Breast epithelium (tissue), 4 donors: Measurements from ENCODE around the gene INSL3. TPM values are rescaled to one million over a fixed set of nuclear protein-coding genes. Genes with fewer than 3 reads are reported as not detected.
A peak's percentile ranks its signal among the peaks of the same experiment; 100 is the strongest.
"Not testable (repeated sequence)": the region's sequence is repeated elsewhere in the genome, so short reads cannot be mapped to it uniquely, and the experiment has no call there.

ENCODE experiments used
- DNase-seq, 2 donors: peaks; one replicate each; pipeline ENCODE4 v3.0.0-alpha.2; 2019; ENCODE audit warnings: low spot score in 2 of 2
- H3K27ac ChIP-seq, 2 donors: fragments of 200-600 bp; sonication (generic) in 1 of 2; one replicate each; pipeline ENCODE4 v1.5.1; 2016 to 2019; ENCODE audit warnings: mild to moderate bottlenecking in 1 of 2
- H3K27me3 ChIP-seq, 2 donors: fragments of 200-600 bp; sonication (generic) in 1 of 2; one replicate each; pipeline versions ENCODE4 v1.5.1 to v1.6.0; 2017 to 2019; ENCODE audit warnings: control low read depth in 1 of 2, mild to moderate bottlenecking in 1 of 2
- H3K36me3 ChIP-seq: fragments of 200-600 bp; one replicate; pipeline ENCODE4 v1.5.1; 2019
- H3K4me1 ChIP-seq, 2 donors: fragments of 200-600 bp; sonication (generic); one replicate each; pipeline ENCODE4 v1.5.1; 2016 to 2019; ENCODE audit warnings: control low read depth in 1 of 2
- H3K4me3 ChIP-seq, 3 donors: fragments of 200-600 bp; sonication (generic); 1 replicate in 2 of 3; 2 replicates in 1 of 3; pipeline ENCODE4 v1.5.1; 2016 to 2019; ENCODE audit warnings: mild to moderate bottlenecking in 3 of 3, moderate library complexity in 2 of 3
- H3K9me3 ChIP-seq, 2 donors: fragments of 200-600 bp; sonication (generic) in 1 of 2; one replicate each; pipeline ENCODE4 v1.5.1; 2016 to 2019; ENCODE audit warnings: control low read depth in 1 of 2
- POLR2A ChIP-seq: fragments of 450-650 bp; IDR thresholded peaks from one replicate; pipeline ENCODE4 v1.6.1; 2016; ENCODE audit warnings: antibody characterized with exemption, mild to moderate bottlenecking, moderate library complexity
- POLR2AphosphoS5 ChIP-seq, 3 donors: sonication (generic); formaldehyde crosslinking; IDR thresholded peaks; one replicate each; pipeline ENCODE4 v1.6.1; 2017; ENCODE audit warnings: antibody characterized with exemption in 3 of 3
- intact Hi-C: fragments of 100-400 bp; cut with DNase I; formaldehyde crosslinking; loops from one replicate; pipeline ENCODE4 v1.15.1; 2023; ENCODE audit warnings: low total_unique reads
- total RNA-seq, 3 donors: library from RNA; depleted of rRNA; stranded (reverse); fragments of >200 nt; gene quantifications; one replicate each; pipeline ENCODE4 v1.1.0, GENCODE V29; 2016
- TF ChIP-seq, protein P1 (sequence below), 3 donors: fragments of 450-650 bp; IDR thresholded peaks; one replicate each; pipeline ENCODE4 v1.5.1; 2016 to 2017; ENCODE audit warnings: antibody characterized with exemption in 3 of 3, mild to moderate bottlenecking in 3 of 3, moderate library complexity in 3 of 3

The INSL3 gene
- total RNA-seq, 3 donors from 2014 or later: 0.66 TPM; not detected in 2

DNA sequence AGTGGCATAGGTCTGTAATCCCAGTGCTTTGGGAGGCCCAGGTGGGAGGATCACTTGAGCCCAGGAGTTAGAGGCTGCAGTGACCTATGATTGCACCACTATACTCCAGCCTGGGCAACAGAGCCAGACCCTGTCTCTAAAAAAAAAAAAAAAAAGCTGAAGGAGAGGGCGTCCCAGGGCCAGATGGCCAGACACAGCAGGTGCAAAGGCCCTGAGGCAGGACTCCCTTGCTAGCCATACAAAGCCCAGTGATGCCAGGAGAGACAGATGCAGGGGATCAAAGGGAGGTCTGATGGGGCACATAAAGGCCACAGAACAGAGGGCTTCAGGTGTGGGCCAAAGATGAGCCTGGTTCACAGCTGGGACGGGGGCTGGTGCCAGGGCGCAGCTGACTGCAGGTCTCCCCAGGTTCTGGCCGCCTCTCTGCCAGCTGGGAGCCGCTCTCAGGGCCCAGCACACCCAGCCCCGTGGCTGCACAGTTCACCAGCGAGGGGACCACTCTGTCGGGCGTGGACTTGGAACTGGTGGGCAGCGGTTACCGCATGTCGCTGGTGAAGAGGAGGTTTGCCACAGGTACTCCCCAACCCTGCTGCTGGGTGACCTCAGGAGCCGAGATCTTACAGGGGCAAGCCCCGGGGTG lies 33.9 kb downstream of the INSL3 start:
- no peaks in the 10 kb centered on the region for H3K27me3 ChIP-seq

GRCh38 chr19:17784201-17785008 lies 36.9 kb downstream of the INSL3 start:
- Histone ChIP-seq H3K9me3 (no peaks in the 10 kb centered on the region), H3K27ac (no peak overlapping the region), H3K36me3 (no peaks in the 10 kb centered on the region), H3K4me1 (no peaks in the 10 kb centered on the region), H3K4me3 (no peak overlapping the region), H3K27me3 (no peaks in the 10 kb centered on the region)
- TF ChIP-seq POLR2AphosphoS5 (IDR thresholded peaks at IDR 0.05): no peak
- TF ChIP-seq, protein P1, sequence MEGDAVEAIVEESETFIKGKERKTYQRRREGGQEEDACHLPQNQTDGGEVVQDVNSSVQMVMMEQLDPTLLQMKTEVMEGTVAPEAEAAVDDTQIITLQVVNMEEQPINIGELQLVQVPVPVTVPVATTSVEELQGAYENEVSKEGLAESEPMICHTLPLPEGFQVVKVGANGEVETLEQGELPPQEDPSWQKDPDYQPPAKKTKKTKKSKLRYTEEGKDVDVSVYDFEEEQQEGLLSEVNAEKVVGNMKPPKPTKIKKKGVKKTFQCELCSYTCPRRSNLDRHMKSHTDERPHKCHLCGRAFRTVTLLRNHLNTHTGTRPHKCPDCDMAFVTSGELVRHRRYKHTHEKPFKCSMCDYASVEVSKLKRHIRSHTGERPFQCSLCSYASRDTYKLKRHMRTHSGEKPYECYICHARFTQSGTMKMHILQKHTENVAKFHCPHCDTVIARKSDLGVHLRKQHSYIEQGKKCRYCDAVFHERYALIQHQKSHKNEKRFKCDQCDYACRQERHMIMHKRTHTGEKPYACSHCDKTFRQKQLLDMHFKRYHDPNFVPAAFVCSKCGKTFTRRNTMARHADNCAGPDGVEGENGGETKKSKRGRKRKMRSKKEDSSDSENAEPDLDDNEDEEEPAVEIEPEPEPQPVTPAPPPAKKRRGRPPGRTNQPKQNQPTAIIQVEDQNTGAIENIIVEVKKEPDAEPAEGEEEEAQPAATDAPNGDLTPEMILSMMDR (IDR thresholded peaks at IDR 0.05): peak; percentile 62 to 68 (median 68)
- no peak for TF ChIP-seq POLR2A
- peak; percentile 32 to 63 for DNase-seq
- intact Hi-C loops: no loop called here

More for the DNA sequence above, 33.9 kb downstream of the INSL3 start:
- Histone ChIP-seq H3K4me3 (no peak overlapping the region), H3K36me3 (no peaks in the 10 kb centered on the region), H3K27ac (no peak overlapping the region), H3K4me1 (no peaks in the 10 kb centered on the region), H3K9me3 (no peaks in the 10 kb centered on the region)
- TF ChIP-seq POLR2AphosphoS5 (IDR thresholded peaks at IDR 0.05): no peak
- no peak for TF ChIP-seq POLR2A
- TF ChIP-seq, protein P1 (IDR thresholded peaks at IDR 0.05): no peak
- intact Hi-C loops: no loop called here
- DNase-seq: no peak

GRCh38 chr19:17783721-17784120 lies 37.6 kb downstream of the INSL3 start:
- H3K4me3 ChIP-seq, H3K4me1 ChIP-seq, DNase-seq, H3K27ac ChIP-seq, intact Hi-C loops, H3K27me3 ChIP-seq, H3K9me3 ChIP-seq, H3K36me3 ChIP-seq: not testable (repeated sequence)

GRCh38 chr19:17780781-17781180 lies 40.5 kb downstream of the INSL3 start:
- Histone ChIP-seq H3K4me3 (no peak overlapping the region), H3K36me3 (no peaks in the 10 kb centered on the region), H3K9me3 (no peaks in the 10 kb centered on the region), H3K27ac (no peak overlapping the region), H3K27me3 (peaks cover 0 to 3% of the 10 kb centered on the region in 2 donors), H3K4me1 (no peaks in the 10 kb centered on the region)
- intact Hi-C loops: no loop called here
- DNase-seq: no peak
- TF ChIP-seq POLR2A (no peak), POLR2AphosphoS5 (IDR thresholded peaks at IDR 0.05) (no peak)
- TF ChIP-seq, protein P1 (IDR thresholded peaks at IDR 0.05): no peak

- peak in 1 of 2 donors; percentile 38 for DNase-seq
- Histone ChIP-seq H3K27me3 (peaks cover 0 to 3% of the 10 kb centered on the region in 2 donors), H3K36me3 (no peaks in the 10 kb centered on the region), H3K9me3 (no peaks in the 10 kb centered on the region), H3K27ac (peak overlapping the region in 1 of 2 donors; percentile 25), H3K4me3 (peak overlapping the region; percentile 7 to 64 (median 46)), H3K4me1 (no peaks in the 10 kb centered on the region)
- intact Hi-C loops: no loop called here
- TF ChIP-seq POLR2AphosphoS5 (IDR thresholded peaks at IDR 0.05) (no peak), POLR2A (no peak)
- TF ChIP-seq, protein P1 (IDR thresholded peaks at IDR 0.05): no peak
Observed at GRCh38 chr19:17778968-17779929, 42.1 kb downstream of the INSL3 start.
